GM23248 (cell line): ENCODE data around the gene UBL5.

Source experiments
- EZH2 ChIP-seq: fragments of 200-600 bp; sonication (generic); IDR thresholded peaks from 2 replicates; pipeline ENCODE4 v1.6.1; 2018; ENCODE audit warnings: antibody characterized with exemption, mild to moderate bottlenecking; ENCODE audit not compliant: insufficient read depth, poor library complexity, severe bottlenecking
- EZH2phosphoT487 ChIP-seq: fragments of 200-600 bp; sonication (generic); IDR thresholded peaks from 2 replicates; pipeline ENCODE4 v1.6.1; 2018; ENCODE audit warnings: antibody characterized with exemption, moderate library complexity, mild to moderate bottlenecking, low read depth; ENCODE audit not compliant: insufficient read depth

DNA sequence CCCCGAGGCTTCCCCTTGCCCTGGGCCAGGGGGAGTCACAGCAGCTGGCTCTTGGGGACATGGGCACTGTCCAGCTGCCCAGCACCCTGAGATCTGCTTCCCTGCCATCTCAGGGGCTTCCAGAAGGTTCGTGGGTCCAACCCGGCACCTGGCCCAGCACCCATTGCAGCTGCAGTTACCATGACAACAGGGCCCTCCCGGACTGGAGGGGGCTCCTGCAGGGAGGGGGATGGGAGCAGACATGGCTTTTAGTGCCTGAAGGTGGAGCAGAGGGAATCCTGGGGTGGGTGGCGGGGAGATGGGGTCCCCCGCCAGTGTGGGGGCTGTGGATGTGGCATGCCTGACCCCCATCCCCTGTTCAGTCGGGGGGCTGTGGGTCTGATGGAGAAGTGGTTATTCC, 22.1 kb downstream of the UBL5 start:
- no peak for TF ChIP-seq EZH2
- no peak for TF ChIP-seq EZH2phosphoT487
